ENCODE measurements around the gene CBLN3. TPM values are rescaled to one million over a fixed set of nuclear protein-coding genes. Genes with fewer than 3 reads are reported as not detected.
A peak's percentile ranks its signal among the peaks of the same experiment; 100 is the strongest.

CBLN3 gene
- total RNA-seq, 1 experiment from 2014 or later, result 0.12 TPM

- peak; percentile 98 to 99 for DNase-seq
- peak within 1 kb of the TSS; percentile 75 for H3K4me3 ChIP-seq
- peaks cover 12% of the 10 kb centered on the region; the same call in 1 of the 2 replicates for H3K36me3 ChIP-seq
- H3K27ac ChIP-seq, result peak within 1 kb of the TSS; percentile 95
- no peaks in the 10 kb centered on the region for H3K9me3 ChIP-seq (replicated peaks)
- peaks cover 8% of the 10 kb centered on the region for H3K4me1 ChIP-seq
- no peaks in the 10 kb centered on the region for H3K27me3 ChIP-seq
These were observed 13.0 kb upstream of the CBLN3 start, which contains the start of gene SDR39U1 for GRCh38 chr14:24442240-24443052. TSS of gene SDR39U1 (minus strand) at chr14:24442776. CDS start at chr14:24442769, 7 bp downstream.

DNA sequence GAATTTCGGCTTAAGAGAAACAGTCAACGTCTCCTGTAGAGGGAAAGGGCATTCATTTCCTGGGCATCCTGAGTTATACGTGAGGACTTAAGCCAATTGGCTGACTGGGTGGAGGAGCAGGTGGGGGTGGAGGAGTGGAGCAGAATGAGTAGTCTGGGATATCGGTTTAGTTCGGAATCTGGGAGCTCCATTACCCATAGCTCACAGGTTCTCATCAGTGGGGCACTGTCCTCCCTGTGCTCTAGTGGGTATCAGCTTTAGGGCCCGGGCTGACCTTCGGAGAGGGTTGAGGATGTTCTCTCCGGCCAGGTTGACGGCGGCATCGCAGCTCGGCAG is 12.4 kb upstream of the CBLN3 start:
- no peaks in the 10 kb centered on the region for H3K27me3 ChIP-seq
- peaks cover 8% of the 10 kb centered on the region for H3K4me1 ChIP-seq
- H3K36me3 ChIP-seq, result peaks cover 12% of the 10 kb centered on the region; the same call in 1 of the 2 replicates
- DNase-seq, result no peak
- H3K9me3 ChIP-seq (replicated peaks), result no peaks in the 10 kb centered on the region
- peak overlapping the region; percentile 95 for H3K27ac ChIP-seq
- peak overlapping the region; percentile 75 for H3K4me3 ChIP-seq

GRCh38 chr14:24441485-24441884 is 12.0 kb upstream of the CBLN3 start:
- peaks cover 10% of the 10 kb centered on the region for H3K4me1 ChIP-seq
- H3K27me3 ChIP-seq, result no peaks in the 10 kb centered on the region
- H3K9me3 ChIP-seq (replicated peaks), result no peaks in the 10 kb centered on the region
- peaks cover 12% of the 10 kb centered on the region; the same call in 1 of the 2 replicates for H3K36me3 ChIP-seq
- no peak overlapping the region for H3K27ac ChIP-seq
- no peak for DNase-seq
- peak overlapping the region; percentile 75 for H3K4me3 ChIP-seq

- Histone ChIP-seq H3K4me1 (peaks cover 14% of the 10 kb centered on the region), H3K9me3 (replicated peaks) (no peaks in the 10 kb centered on the region), H3K27ac (no peak overlapping the region), H3K27me3 (no peaks in the 10 kb centered on the region), H3K36me3 (peaks cover 12% of the 10 kb centered on the region; the same call in 1 of the 2 replicates), H3K4me3 (no peak overlapping the region)
- DNase-seq, result no peak
These were observed 11.3 kb upstream of the CBLN3 start for GRCh38 chr14:24440606-24441399.

- Histone ChIP-seq H3K4me3 (no peak overlapping the region), H3K9me3 (replicated peaks) (no peaks in the 10 kb centered on the region), H3K27me3 (no peaks in the 10 kb centered on the region), H3K4me1 (peaks cover 14% of the 10 kb centered on the region), H3K36me3 (peaks cover 12% of the 10 kb centered on the region; the same call in 1 of the 2 replicates), H3K27ac (no peak overlapping the region)
- DNase-seq, result no peak
These were observed 10.6 kb upstream of the CBLN3 start for GRCh38 chr14:24439830-24440605.

DNA sequence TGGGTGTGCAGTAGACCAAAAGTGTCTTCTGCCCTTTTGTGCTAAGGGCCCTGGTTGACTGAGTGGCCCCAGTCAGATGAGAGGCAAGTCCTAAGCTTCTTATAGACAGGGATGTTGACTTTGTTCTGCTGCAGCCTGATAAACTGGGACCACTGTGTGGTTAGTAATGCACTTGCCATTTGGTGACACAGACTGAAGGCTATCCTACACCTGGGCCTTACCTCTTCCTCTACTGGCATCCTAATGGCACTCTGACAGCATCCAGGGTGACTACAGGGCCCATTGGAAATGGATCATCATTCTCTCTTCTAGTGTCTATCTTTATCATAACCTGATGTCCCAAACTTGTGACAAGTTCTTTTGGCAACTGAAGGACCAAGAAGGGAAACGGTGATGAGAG is 9.8 kb upstream of the CBLN3 start:
- H3K4me3 ChIP-seq, result no peak overlapping the region
- peaks cover 12% of the 10 kb centered on the region; the same call in 1 of the 2 replicates for H3K36me3 ChIP-seq
- H3K27ac ChIP-seq, result no peak overlapping the region
- H3K9me3 ChIP-seq (replicated peaks), result no peaks in the 10 kb centered on the region
- DNase-seq, result no peak
- no peaks in the 10 kb centered on the region for H3K27me3 ChIP-seq
- peaks cover 14% of the 10 kb centered on the region for H3K4me1 ChIP-seq

DNA sequence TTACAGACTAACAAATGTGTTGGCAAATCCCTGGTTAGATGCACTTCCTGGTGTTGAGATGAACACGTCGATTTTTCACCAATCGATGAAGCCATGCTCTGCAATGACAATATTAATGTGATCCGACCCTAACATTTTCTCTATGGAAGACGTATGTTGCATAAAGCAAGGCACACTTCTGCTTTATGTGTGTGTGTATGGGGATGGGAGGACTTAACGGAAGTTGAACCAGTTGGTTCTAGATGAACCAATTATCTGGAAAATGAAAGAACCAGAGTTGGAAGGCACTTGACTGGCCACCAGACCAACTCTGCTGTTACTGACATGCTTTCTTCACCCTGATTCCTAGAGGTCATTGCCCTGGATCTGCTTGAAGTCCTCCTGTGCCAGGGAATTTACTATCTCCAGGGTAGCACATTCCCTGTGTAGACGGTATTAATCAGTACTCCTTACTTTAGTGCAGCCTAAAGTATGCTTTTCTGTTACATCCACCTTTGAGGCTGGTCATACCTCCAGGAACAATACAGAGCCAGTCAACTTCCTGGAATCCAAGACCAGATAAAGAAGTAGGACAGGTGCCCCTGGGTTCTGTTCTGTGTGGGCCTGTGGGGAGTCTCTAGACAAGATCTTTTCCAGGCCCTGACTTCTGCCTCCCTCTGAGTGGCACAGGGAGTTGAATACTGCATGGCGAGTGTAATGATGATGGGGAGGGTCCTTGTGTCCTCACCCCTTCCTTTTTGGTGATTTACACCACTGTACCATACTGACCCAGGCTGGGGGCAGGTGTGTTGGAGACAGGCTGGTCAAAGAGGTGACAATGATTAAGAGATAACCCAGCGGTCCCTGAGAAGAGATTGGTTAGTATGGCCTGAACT is 9.0 kb upstream of the CBLN3 start:
- H3K36me3 ChIP-seq, result peaks cover 12% of the 10 kb centered on the region; the same call in 1 of the 2 replicates
- no peak overlapping the region for H3K4me3 ChIP-seq
- H3K27ac ChIP-seq, result no peak overlapping the region
- H3K27me3 ChIP-seq, result no peaks in the 10 kb centered on the region
- no peak for DNase-seq
- peaks cover 13% of the 10 kb centered on the region for H3K4me1 ChIP-seq
- no peaks in the 10 kb centered on the region for H3K9me3 ChIP-seq (replicated peaks)

DNA sequence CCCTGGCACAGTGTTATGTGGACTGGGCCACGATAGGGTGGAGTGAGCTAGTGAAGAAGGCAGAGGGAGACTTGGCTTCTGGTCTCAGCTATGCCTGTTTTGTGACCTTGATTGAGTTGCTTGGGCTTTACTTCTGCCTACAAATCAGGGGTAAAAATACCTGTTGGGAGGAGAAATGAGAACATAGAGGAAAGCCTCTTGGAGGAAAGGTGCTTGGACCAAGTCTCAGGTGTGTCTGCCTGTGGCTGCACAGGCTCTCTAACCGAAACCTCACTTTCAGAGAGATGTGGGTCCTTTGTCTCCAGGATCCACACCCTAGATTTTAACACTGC is 8.2 kb upstream of the CBLN3 start:
- Histone ChIP-seq H3K27ac (peak overlapping the region; percentile 33; the same call in 1 of the 2 replicates), H3K4me1 (peaks cover 12% of the 10 kb centered on the region), H3K9me3 (replicated peaks) (no peaks in the 10 kb centered on the region), H3K4me3 (no peak overlapping the region; the same call in 1 of the 2 replicates), H3K36me3 (peaks cover 12% of the 10 kb centered on the region; the same call in 1 of the 2 replicates), H3K27me3 (no peaks in the 10 kb centered on the region)
- no peak for DNase-seq

GRCh38 chr14:24437020-24437735 is 7.7 kb upstream of the CBLN3 start:
- peaks cover 12% of the 10 kb centered on the region for H3K4me1 ChIP-seq
- no peaks in the 10 kb centered on the region for H3K9me3 ChIP-seq (replicated peaks)
- peaks cover 12% of the 10 kb centered on the region; the same call in 1 of the 2 replicates for H3K36me3 ChIP-seq
- peak overlapping the region; percentile 20 for H3K4me3 ChIP-seq
- H3K27ac ChIP-seq, result peak overlapping the region; percentile 33; the same call in 1 of the 2 replicates
- DNase-seq, result peak; percentile 45 to 58
- no peaks in the 10 kb centered on the region for H3K27me3 ChIP-seq

GRCh38 chr14:24436355-24437019 is 7.0 kb upstream of the CBLN3 start:
- H3K36me3 ChIP-seq, result peaks cover 11% of the 10 kb centered on the region; the same call in 1 of the 2 replicates
- H3K4me1 ChIP-seq, result peaks cover 9% of the 10 kb centered on the region
- peak; percentile 42 to 86 for DNase-seq
- H3K27me3 ChIP-seq, result no peaks in the 10 kb centered on the region
- H3K4me3 ChIP-seq, result peak overlapping the region; percentile 20
- H3K9me3 ChIP-seq (replicated peaks), result no peaks in the 10 kb centered on the region
- no peak overlapping the region; the same call in 1 of the 2 replicates for H3K27ac ChIP-seq

GRCh38 chr14:24435998-24436354 is 6.5 kb upstream of the CBLN3 start:
- peaks cover 6% of the 10 kb centered on the region; the same call in 1 of the 2 replicates for H3K36me3 ChIP-seq
- peaks cover 6% of the 10 kb centered on the region for H3K4me1 ChIP-seq
- DNase-seq, result no peak
- H3K4me3 ChIP-seq, result no peak overlapping the region
- H3K27me3 ChIP-seq, result no peaks in the 10 kb centered on the region
- no peaks in the 10 kb centered on the region for H3K9me3 ChIP-seq (replicated peaks)
- no peak overlapping the region for H3K27ac ChIP-seq

GRCh38 chr14:24435192-24435810 is 5.8 kb upstream of the CBLN3 start:
- no peak overlapping the region for H3K27ac ChIP-seq
- 0 out of 2 replicates have a peak, but pooled peaks cover 2% of the 10 kb centered on the region for H3K36me3 ChIP-seq
- DNase-seq, result no peak
- no peaks in the 10 kb centered on the region for H3K9me3 ChIP-seq (replicated peaks)
- H3K4me1 ChIP-seq, result peaks cover 6% of the 10 kb centered on the region
- H3K27me3 ChIP-seq, result no peaks in the 10 kb centered on the region
- H3K4me3 ChIP-seq, result no peak overlapping the region

Measured in SJCRH30 (cell line).